Measurements from ENCODE around the gene MSH5. TPM values are rescaled to one million over a fixed set of nuclear protein-coding genes. Genes with fewer than 3 reads are reported as not detected.
A peak's percentile ranks its signal among the peaks of the same experiment; 100 is the strongest.
"Not testable (repeated sequence)": the region's sequence is repeated elsewhere in the genome, so short reads cannot be mapped to it uniquely, and the experiment has no call there.

Gene MSH5
- total RNA-seq, 1 donor from 2014 or later = 9.6 TPM

DNA sequence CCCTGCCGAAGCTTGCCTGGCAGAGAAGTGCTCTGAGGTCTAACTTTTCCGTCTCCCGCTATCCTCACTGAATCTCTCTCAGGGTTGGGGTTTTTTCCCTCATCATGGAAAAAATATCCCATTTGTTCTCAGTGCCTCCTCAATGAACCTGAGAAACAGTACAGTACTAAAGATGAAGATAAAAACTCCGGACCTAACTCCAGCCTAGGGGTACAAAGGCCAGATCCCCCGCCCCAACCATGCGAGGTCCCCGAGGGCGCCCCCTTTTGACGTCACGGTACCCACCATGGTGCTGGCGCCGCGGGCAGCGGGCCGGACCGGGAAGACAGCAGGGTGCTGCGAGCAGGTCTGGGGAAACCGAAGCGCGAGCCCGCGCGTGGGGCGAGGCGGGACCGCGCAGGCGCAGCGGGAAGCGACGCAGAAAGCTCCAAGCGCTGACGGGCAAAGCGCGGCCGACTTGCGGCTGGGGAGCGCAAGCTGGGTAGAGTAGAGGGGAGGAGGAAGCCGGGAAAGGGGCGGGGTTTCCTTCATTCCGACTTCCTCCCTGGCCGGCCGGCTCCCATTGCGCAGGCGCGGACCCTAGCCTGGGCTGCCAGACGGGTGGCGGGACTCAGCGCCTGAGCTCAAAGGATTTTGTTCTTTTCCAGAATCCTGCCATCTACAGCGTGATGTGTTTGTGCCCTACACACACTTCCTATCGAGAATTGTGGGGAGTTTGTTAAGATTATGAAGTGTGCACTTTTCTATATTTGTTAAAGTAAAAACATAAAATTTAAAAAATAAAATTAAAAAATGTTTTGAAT, 66.9 kb downstream of the MSH5 start, which contains the start of gene LSM2:
TSS of gene LSM2 (minus strand) at position 497 of the 803 bp plus-strand sequence. CDS start at position 288, 209 bp downstream.
- DNase-seq = peak; percentile 99

DNA sequence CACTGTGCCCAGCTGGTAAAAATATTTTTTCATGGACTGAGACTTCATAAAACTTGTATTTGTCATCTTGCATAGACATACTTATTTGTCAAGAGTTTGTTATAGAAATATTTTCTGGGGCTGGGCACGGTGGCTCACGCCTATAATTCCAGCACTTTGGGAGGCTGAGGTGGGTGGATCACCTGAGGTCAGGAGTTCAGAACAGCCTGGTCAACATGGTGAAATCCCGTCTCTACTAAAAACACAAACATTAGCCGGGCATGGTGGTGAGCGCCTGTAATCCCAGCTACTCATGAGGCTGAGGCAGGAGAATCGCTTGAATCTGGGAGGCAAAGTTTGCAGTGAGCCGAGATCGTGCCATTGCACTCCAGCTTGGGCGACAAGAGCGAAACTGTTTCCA, 68.8 kb downstream of the MSH5 start:
- not testable (repeated sequence) for DNase-seq

GRCh38 chr6:31811645-31812044, 71.8 kb downstream of the MSH5 start:
- DNase-seq = no peak

Small RNA genes lying within 50 kb of the gene (small RNA-seq; reads per million reads assigned to genes)
- not detected for gene LY6G6D (ENCODE audit: low replicate concordance)
- not detected for gene MIR4646 (ENCODE audit: low replicate concordance)
- not detected for gene MSH5-SAPCD1 (ENCODE audit: low replicate concordance)
- not detected for gene RF00019 (ENCODE audit: low replicate concordance)
- gene RNU6-850P (ENCODE audit: low replicate concordance) = not detected
- gene SAPCD1 (ENCODE audit: low replicate concordance) = not detected

Other genes starting within 250 kb of the MSH5 start
- gene MICB, start 241.9 kb upstream of the MSH5 start, total RNA-seq = 3.9 TPM
- gene MCCD1, start 211.0 kb upstream of the MSH5 start, total RNA-seq = not detected
- gene DDX39B, start 198.0 kb upstream of the MSH5 start, total RNA-seq = 319 TPM
- 1.3 TPM for gene ATP6V1G2, start 193.4 kb upstream of the MSH5 start, total RNA-seq
- gene NFKBIL1, start 192.4 kb upstream of the MSH5 start, total RNA-seq = 11.4 TPM
- not detected for gene LTA, start 167.7 kb upstream of the MSH5 start, total RNA-seq
- gene TNF, start 164.4 kb upstream of the MSH5 start, total RNA-seq = not detected
- gene LTB, start 157.6 kb upstream of the MSH5 start, total RNA-seq = 1.7 TPM
- gene LST1, start 153.7 kb upstream of the MSH5 start, total RNA-seq = 1.5 TPM
- gene NCR3, start 147.0 kb upstream of the MSH5 start, total RNA-seq = not detected
- 10.9 TPM for gene AIF1, start 124.8 kb upstream of the MSH5 start, total RNA-seq
- 66.1 TPM for gene PRRC2A, start 119.3 kb upstream of the MSH5 start, total RNA-seq
- gene BAG6, start 87.3 kb upstream of the MSH5 start, total RNA-seq = 154 TPM
- not detected for gene APOM, start 84.1 kb upstream of the MSH5 start, total RNA-seq
- gene C6orf47, start 79.2 kb upstream of the MSH5 start, total RNA-seq = 20.8 TPM
- gene GPANK1, start 75.0 kb upstream of the MSH5 start, total RNA-seq = 18.0 TPM
- gene CSNK2B, start 73.9 kb upstream of the MSH5 start, total RNA-seq = 92.1 TPM
- gene LY6G5B, start 70.0 kb upstream of the MSH5 start, total RNA-seq = 2.6 TPM
- gene LY6G5C, start 58.9 kb upstream of the MSH5 start, total RNA-seq = not detected
- 46.2 TPM for gene ABHD16A, start 36.7 kb upstream of the MSH5 start, total RNA-seq
- gene LY6G6F, start 33.1 kb upstream of the MSH5 start, total RNA-seq = 0.82 TPM
- not detected for gene LY6G6D, start 24.7 kb upstream of the MSH5 start, total RNA-seq
- gene LY6G6C, start 18.3 kb upstream of the MSH5 start, total RNA-seq = 1.1 TPM
- gene MPIG6B, start 16.6 kb upstream of the MSH5 start, total RNA-seq = not detected
- 114 TPM for gene DDAH2, start 10.7 kb upstream of the MSH5 start, total RNA-seq
- 131 TPM for gene CLIC1, start 3.5 kb upstream of the MSH5 start, total RNA-seq
- gene SAPCD1, start 22.7 kb downstream of the MSH5 start, total RNA-seq = not detected
- gene VWA7, start 37.3 kb downstream of the MSH5 start, total RNA-seq = 2.3 TPM
- 42.5 TPM for gene VARS1, start 55.7 kb downstream of the MSH5 start, total RNA-seq
- gene LSM2, start 67.0 kb downstream of the MSH5 start, total RNA-seq = 20.8 TPM
- 4.5 TPM for gene HSPA1L, start 75.3 kb downstream of the MSH5 start, total RNA-seq
- 698 TPM for gene HSPA1A, start 75.5 kb downstream of the MSH5 start, total RNA-seq
- 827 TPM for gene HSPA1B, start 87.7 kb downstream of the MSH5 start, total RNA-seq
- 25.6 TPM for gene NEU1, start 122.8 kb downstream of the MSH5 start, total RNA-seq
- gene SLC44A4, start 139.0 kb downstream of the MSH5 start, total RNA-seq = 1.7 TPM
- 37.4 TPM for gene EHMT2, start 157.7 kb downstream of the MSH5 start, total RNA-seq
- gene ZBTB12, start 162.1 kb downstream of the MSH5 start, total RNA-seq = 5.7 TPM
- 0.51 TPM for gene C2, start 187.7 kb downstream of the MSH5 start, total RNA-seq
- gene CFB, start 206.1 kb downstream of the MSH5 start, total RNA-seq = 7.1 TPM
- gene NELFE, start 219.0 kb downstream of the MSH5 start, total RNA-seq = 79.7 TPM
- gene SKIC2, start 219.2 kb downstream of the MSH5 start, total RNA-seq = 30.6 TPM
- 10.7 TPM for gene DXO, start 232.1 kb downstream of the MSH5 start, total RNA-seq
- gene C4A, start 242.1 kb downstream of the MSH5 start, total RNA-seq = 32.6 TPM